H9 (cell line): ENCODE data around the gene TPRG1. TPM values are rescaled to one million over a fixed set of nuclear protein-coding genes. Genes with fewer than 3 reads are reported as not detected.

Source experiments
- DNase-seq: peaks from one replicate; pipeline ENCODE4 v3.0.0-alpha.2; 2017
- H2AFZ ChIP-seq: one replicate; pipeline ENCODE4 v1.6.1; 2013; ENCODE audit warnings: mild to moderate bottlenecking, low read length, control low read depth, moderate library complexity
- H2AK5ac ChIP-seq: 2 replicates; pipeline ENCODE4 v1.6.1; 2013; ENCODE audit warnings: low read length, control low read depth, mixed read lengths; ENCODE audit not compliant: insufficient read length
- H2BK120ac ChIP-seq: one replicate; pipeline ENCODE4 v1.6.1; 2013; ENCODE audit warnings: low read depth, mild to moderate bottlenecking, low read length, control low read depth, inconsistent platforms; ENCODE audit not compliant: poor library complexity, severe bottlenecking
- H2BK12ac ChIP-seq: 2 replicates; pipeline ENCODE4 v1.6.1; 2013; ENCODE audit warnings: low read length, control low read depth, mixed read lengths, low read depth; ENCODE audit not compliant: insufficient read length
- H2BK15ac ChIP-seq: 2 replicates; pipeline ENCODE4 v1.6.1; 2013; ENCODE audit warnings: low read depth, low read length, control low read depth
- H2BK20ac ChIP-seq: one replicate; pipeline ENCODE4 v1.6.1; 2013; ENCODE audit warnings: low read depth, mild to moderate bottlenecking, low read length, control low read depth, inconsistent platforms; ENCODE audit not compliant: poor library complexity, severe bottlenecking
- H2BK5ac ChIP-seq: 2 replicates; pipeline ENCODE4 v1.6.1; 2013; ENCODE audit warnings: low read length, control low read depth, mixed read lengths; ENCODE audit not compliant: insufficient read length
- H3K14ac ChIP-seq: 2 replicates; pipeline ENCODE4 v1.6.1; 2013; ENCODE audit warnings: low read length, control low read depth; ENCODE audit not compliant: insufficient read depth
- H3K18ac ChIP-seq: 2 replicates; pipeline ENCODE4 v1.6.1; 2013; ENCODE audit warnings: low read depth, mild to moderate bottlenecking, mixed read lengths, low read length, control low read depth; ENCODE audit not compliant: insufficient read length
- H3K23ac ChIP-seq: 2 replicates; pipeline ENCODE4 v1.6.1; 2013; ENCODE audit warnings: low read length, control low read depth, mixed read lengths, low read depth; ENCODE audit not compliant: insufficient read length
- H3K23me2 ChIP-seq: 2 replicates; pipeline ENCODE4 v1.6.1; 2013; ENCODE audit warnings: low read depth, mild to moderate bottlenecking, mixed read lengths, low read length, control low read depth; ENCODE audit not compliant: insufficient read length, poor library complexity, severe bottlenecking
- H3K27ac ChIP-seq: 2 replicates; pipeline ENCODE4 v1.5.1; 2013; ENCODE audit warnings: low read length, control low read depth, mixed read lengths, low read depth; ENCODE audit not compliant: insufficient read length
- H3K27me3 ChIP-seq: 2 replicates; pipeline ENCODE4 v1.6.1; 2013; ENCODE audit warnings: low read length, control low read depth, inconsistent platforms; ENCODE audit not compliant: insufficient read depth
- H3K4ac ChIP-seq: 2 replicates; pipeline ENCODE4 v1.6.1; 2013; ENCODE audit warnings: low read depth, mild to moderate bottlenecking, control low read depth, inconsistent platforms, low read length, moderate library complexity
- H3K4me1 ChIP-seq: 2 replicates; pipeline ENCODE4 v1.6.1; 2013; ENCODE audit warnings: low read length, control low read depth, inconsistent platforms; ENCODE audit not compliant: insufficient read depth
- H3K4me2 ChIP-seq: 2 replicates; pipeline ENCODE4 v1.6.1; 2013; ENCODE audit warnings: low read length, control low read depth, mixed read lengths; ENCODE audit not compliant: insufficient read length, insufficient read depth
- H3K56ac ChIP-seq: 2 replicates; pipeline ENCODE4 v1.6.1; 2013; ENCODE audit warnings: low read depth, mild to moderate bottlenecking, mixed read lengths, low read length, control low read depth; ENCODE audit not compliant: insufficient read length
- H3K79me1 ChIP-seq: 2 replicates; pipeline ENCODE4 v1.6.1; 2013; ENCODE audit warnings: low read depth, mild to moderate bottlenecking, moderate library complexity, low read length, control low read depth, inconsistent platforms; ENCODE audit not compliant: insufficient read depth, poor library complexity, severe bottlenecking
- H3K79me2 ChIP-seq: 2 replicates; pipeline ENCODE4 v1.6.1; 2013; ENCODE audit warnings: low read length, control low read depth, inconsistent platforms; ENCODE audit not compliant: insufficient read depth
- H3K9ac ChIP-seq: 2 replicates; pipeline ENCODE4 v1.6.1; 2013; ENCODE audit warnings: low read length, control low read depth, mixed read lengths; ENCODE audit not compliant: insufficient read length; ENCODE audit errors: extremely low read depth
- H3K9me3 ChIP-seq: one replicate; pipeline ENCODE4 v1.6.1; 2013; ENCODE audit warnings: low read depth, low read length, inconsistent platforms; ENCODE audit not compliant: control insufficient read depth
- H3T11ph ChIP-seq: one replicate; pipeline ENCODE4 v1.6.1; 2013; ENCODE audit warnings: mild to moderate bottlenecking, low read length, control low read depth, inconsistent platforms
- H4K20me1 ChIP-seq: one replicate; pipeline ENCODE4 v1.6.1; 2013; ENCODE audit not compliant: control insufficient read depth, insufficient read length, insufficient read depth
- H4K5ac ChIP-seq: 2 replicates; pipeline ENCODE4 v1.6.1; 2013; ENCODE audit warnings: low read depth, mild to moderate bottlenecking, mixed read lengths, low read length, control low read depth; ENCODE audit not compliant: insufficient read length
- H4K8ac ChIP-seq: replicated peaks from 2 replicates; pipeline ENCODE4 v1.6.1; 2013; ENCODE audit warnings: low read length, control low read depth, mixed read lengths, low read depth; ENCODE audit not compliant: insufficient read length
- H4K91ac ChIP-seq: 2 replicates; pipeline ENCODE4 v1.6.1; 2013; ENCODE audit warnings: low read depth, mild to moderate bottlenecking, moderate library complexity, mixed read lengths, low read length, control low read depth; ENCODE audit not compliant: insufficient read length
- H3K27ac Mint-ChIP-seq, 3 experiments: 2 replicates in 2 of 3; 3 replicates in 1 of 3; pipeline ENCODE4 v1.8.0; 2020 to 2021; ENCODE audit warnings: mixed read lengths in 3 of 3, mild to moderate bottlenecking in 1 of 3, moderate library complexity in 1 of 3
- H3K27me3 Mint-ChIP-seq: 2 replicates; pipeline ENCODE4 v1.8.0; 2021; ENCODE audit warnings: low read depth, mild to moderate bottlenecking, moderate library complexity, mixed read lengths
- H3K36me3 Mint-ChIP-seq, 3 experiments: 2 replicates in 2 of 3; 3 replicates in 1 of 3; pipeline ENCODE4 v1.8.0; 2020 to 2021; ENCODE audit warnings: low read depth in 3 of 3, mixed read lengths in 3 of 3; ENCODE audit not compliant: insufficient read depth in 1 of 3
- H3K4me1 Mint-ChIP-seq, 2 experiments: 2 replicates each; pipeline ENCODE4 v1.8.0; 2020; ENCODE audit warnings: mixed read lengths in 2 of 2
- H3K4me3 Mint-ChIP-seq, 2 experiments: 2 replicates in 1 of 2; 3 replicates in 1 of 2; pipeline ENCODE4 v1.8.0; 2020 to 2021; ENCODE audit warnings: mild to moderate bottlenecking in 2 of 2, mixed read lengths in 2 of 2, moderate library complexity in 1 of 2
- H3K9me3 Mint-ChIP-seq, 2 experiments: 2 replicates in 1 of 2; 3 replicates in 1 of 2; pipeline ENCODE4 v1.8.0; 2020; ENCODE audit warnings: mild to moderate bottlenecking in 2 of 2, mixed read lengths in 2 of 2, moderate library complexity in 1 of 2
- CTCF ChIP-seq: fragments of 200-600 bp; sonication (generic); conservative IDR thresholded peaks from 3 replicates; pipeline ENCODE4 v1.8.0; 2021; ENCODE audit warnings: antibody characterized with exemption, mild to moderate bottlenecking
- WGBS: extraction: QIAGEN DNeasy Blood & Tissue Kit; methylation state at CpG from one replicate; pipeline ENCODE4 v1.1.7; 2013; ENCODE audit warnings: missing lambda C conversion rate, low lambda C conversion rate, mixed read lengths; ENCODE audit not compliant: insufficient read length; ENCODE audit errors: extremely low coverage; 5-methylcytosine and 5-hydroxymethylcytosine counted together
- total RNA-seq: library from RNA; stranded (reverse); gene quantifications from 2 replicates; pipeline ENCODE4 v1.2.1, GENCODE V29; 2021

Gene TPRG1
- total RNA-seq, 1 experiment from 2014 or later, result 0.66 TPM

GRCh38 chr3:189363590-189364255 is 192.0 kb downstream of the TPRG1 start:
- no peak overlapping the region for H3K4me3 Mint-ChIP-seq
- no peaks in the 10 kb centered on the region for H3K9me3 ChIP-seq
- TF ChIP-seq CTCF, result no peak
- H4K5ac ChIP-seq, result no peak overlapping the region
- H2BK20ac ChIP-seq, result no peak overlapping the region
- no peak overlapping the region for H3K14ac ChIP-seq
- no peak overlapping the region for H3K23ac ChIP-seq
- H4K8ac ChIP-seq, result no peak overlapping the region
- no peaks in the 10 kb centered on the region for H3K27me3 ChIP-seq
- H3K4ac ChIP-seq, result no peak overlapping the region
- H2AK5ac ChIP-seq, result no peak overlapping the region
- no peaks in the 10 kb centered on the region for H3K9me3 Mint-ChIP-seq
- H3K9ac ChIP-seq, result no peak overlapping the region
- no peaks in the 10 kb centered on the region for H4K20me1 ChIP-seq
- no peak overlapping the region for H2BK12ac ChIP-seq
- no peak overlapping the region for H3K56ac ChIP-seq
- H4K91ac ChIP-seq, result no peak overlapping the region
- H3K23me2 ChIP-seq, result no peaks in the 10 kb centered on the region
- H2BK5ac ChIP-seq, result no peak overlapping the region
- WGBS, result no CpG with 5 or more reads among the region's 3 CpGs
- H3K79me2 ChIP-seq, result no peaks in the 10 kb centered on the region
- H2BK15ac ChIP-seq, result no peak overlapping the region
- peaks cover 3% of the 10 kb centered on the region; the same call in 1 of the 2 replicates for H3K4me1 ChIP-seq
- H2BK120ac ChIP-seq, result no peak overlapping the region
- peaks cover 7 to 10% of the 10 kb centered on the region in 2 experiments for H3K4me1 Mint-ChIP-seq
- no peaks in the 10 kb centered on the region for H3K79me1 ChIP-seq
- H3T11ph ChIP-seq, result no peak overlapping the region
- no peak overlapping the region for H3K27ac Mint-ChIP-seq
- no peaks in the 10 kb centered on the region; the same call in 1 of the 2 replicates for H3K27me3 Mint-ChIP-seq
- no peak overlapping the region for H3K18ac ChIP-seq
- DNase-seq, result no peak
- H2AFZ ChIP-seq, result no peak overlapping the region
- no peak overlapping the region for H3K4me2 ChIP-seq
- H3K36me3 Mint-ChIP-seq, result no peaks in the 10 kb centered on the region
- no peak overlapping the region for H3K27ac ChIP-seq
